GM12865 (cell line): ENCODE results near the gene HTR3D.
"Not testable (repeated sequence)": the region's sequence is repeated elsewhere in the genome, so short reads cannot be mapped to it uniquely, and the experiment has no call there.

Experiments
- DNase-seq: peaks from one replicate; pipeline ENCODE4 v3.0.0; 2010; ENCODE audit warnings: low read depth
- H3K4me3 ChIP-seq: 2 replicates; pipeline ENCODE4 v1.5.1; 2011; ENCODE audit warnings: mild to moderate bottlenecking, low read depth, low read length, control low read depth
- TF ChIP-seq, protein P1 (sequence below): IDR thresholded peaks from 2 replicates; pipeline ENCODE4 v1.5.1; 2011; ENCODE audit warnings: low read length, control low read depth, low read depth, inconsistent platforms; ENCODE audit not compliant: insufficient read depth; ENCODE audit errors: missing control alignments

HTR3D gene

DNA sequence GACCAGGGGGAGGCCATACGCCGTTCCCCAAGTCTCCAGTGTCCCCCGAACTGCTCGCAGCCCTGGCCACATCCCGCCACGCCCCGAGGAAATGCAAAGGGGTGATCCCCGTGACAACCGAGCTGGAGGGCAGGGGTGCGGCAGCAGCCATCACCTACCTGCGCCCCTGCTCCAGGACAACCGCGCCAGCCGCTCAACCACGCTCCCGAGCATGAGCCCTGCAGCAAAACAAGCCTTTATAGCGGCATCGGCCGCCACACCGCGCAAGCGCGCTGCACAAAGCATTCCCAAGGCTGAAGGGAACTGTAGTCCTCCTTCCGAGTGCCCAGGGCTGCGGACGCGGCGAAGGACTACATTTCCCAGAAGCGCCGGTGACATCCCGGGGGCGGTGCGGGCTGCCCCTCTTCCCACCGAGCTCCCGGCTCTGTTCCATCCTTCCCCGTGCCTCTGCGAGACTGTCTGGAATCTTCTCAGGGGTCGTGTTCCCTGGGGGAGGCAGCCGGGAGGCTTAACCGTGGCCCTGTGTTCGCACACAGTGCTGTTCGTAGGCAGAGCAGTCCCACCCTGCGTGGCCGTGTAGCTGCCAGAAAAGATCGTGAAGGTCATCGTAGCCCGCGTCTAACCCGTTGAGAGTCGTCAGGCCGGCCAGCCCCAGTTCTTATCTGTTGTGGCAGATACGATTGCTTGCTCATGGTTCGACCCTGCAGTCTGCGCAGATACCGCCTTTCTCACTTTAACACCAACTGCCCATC is 13.7 kb upstream of the HTR3D start, which contains the start of gene ABCC5:
ABCC5 (minus strand) TSS at position 213 of the 752 bp plus-strand sequence. CDS start 3,492 bp downstream, outside the sequence.
- peak; percentile 92 for DNase-seq
- TF ChIP-seq, protein P1, sequence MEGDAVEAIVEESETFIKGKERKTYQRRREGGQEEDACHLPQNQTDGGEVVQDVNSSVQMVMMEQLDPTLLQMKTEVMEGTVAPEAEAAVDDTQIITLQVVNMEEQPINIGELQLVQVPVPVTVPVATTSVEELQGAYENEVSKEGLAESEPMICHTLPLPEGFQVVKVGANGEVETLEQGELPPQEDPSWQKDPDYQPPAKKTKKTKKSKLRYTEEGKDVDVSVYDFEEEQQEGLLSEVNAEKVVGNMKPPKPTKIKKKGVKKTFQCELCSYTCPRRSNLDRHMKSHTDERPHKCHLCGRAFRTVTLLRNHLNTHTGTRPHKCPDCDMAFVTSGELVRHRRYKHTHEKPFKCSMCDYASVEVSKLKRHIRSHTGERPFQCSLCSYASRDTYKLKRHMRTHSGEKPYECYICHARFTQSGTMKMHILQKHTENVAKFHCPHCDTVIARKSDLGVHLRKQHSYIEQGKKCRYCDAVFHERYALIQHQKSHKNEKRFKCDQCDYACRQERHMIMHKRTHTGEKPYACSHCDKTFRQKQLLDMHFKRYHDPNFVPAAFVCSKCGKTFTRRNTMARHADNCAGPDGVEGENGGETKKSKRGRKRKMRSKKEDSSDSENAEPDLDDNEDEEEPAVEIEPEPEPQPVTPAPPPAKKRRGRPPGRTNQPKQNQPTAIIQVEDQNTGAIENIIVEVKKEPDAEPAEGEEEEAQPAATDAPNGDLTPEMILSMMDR = no peak
- peak within 1 kb of the TSS; percentile 98 for H3K4me3 ChIP-seq

DNA sequence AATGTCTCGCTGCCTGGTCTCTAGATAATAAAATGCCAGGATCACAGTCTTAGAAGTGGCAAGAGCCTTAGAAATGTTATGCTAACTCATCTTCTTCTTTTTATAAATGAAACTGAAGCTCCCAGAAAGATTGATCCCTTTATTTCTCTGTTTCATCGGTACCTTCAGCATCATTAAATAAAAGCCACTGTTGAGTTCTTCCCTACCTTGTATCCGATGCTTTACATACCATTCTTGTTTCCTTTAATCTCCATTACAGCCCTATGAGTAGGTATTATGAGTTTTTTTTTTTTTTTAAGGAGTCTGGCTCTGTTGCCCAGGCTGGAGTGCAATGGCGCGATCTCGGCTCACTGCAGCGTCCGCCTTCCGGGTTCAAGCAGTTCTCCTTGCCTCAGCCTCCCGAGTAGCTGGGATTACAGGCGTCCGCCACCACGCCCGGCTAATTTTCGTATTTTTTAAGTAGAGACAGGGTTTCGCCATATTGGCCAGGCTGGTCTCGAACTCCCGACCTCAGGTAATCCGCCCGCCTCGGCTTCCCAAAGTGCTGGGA is 13.0 kb upstream of the HTR3D start:
- DNase-seq = no peak
- TF ChIP-seq, protein P1 = no peak
- H3K4me3 ChIP-seq = peak overlapping the region; percentile 98

DNA sequence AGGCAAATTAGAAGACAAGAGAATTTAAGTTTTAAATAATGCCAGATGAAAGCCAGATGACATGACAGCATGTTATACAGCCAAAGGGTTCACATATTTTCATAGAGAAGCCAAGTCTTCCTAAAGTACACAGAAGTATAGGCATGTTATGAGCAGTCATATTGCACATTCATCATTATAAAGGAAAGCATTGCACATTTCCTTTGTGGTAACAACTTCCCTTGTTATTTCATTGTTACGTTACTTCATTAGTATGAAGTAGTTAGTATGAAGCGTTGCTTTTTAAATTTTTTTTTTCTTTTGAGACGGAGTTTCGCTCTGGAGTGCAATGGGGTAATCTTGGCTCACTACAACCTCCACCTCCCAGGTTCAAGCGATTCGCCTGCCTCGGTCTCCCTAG is 9.2 kb upstream of the HTR3D start:
- no peak overlapping the region for H3K4me3 ChIP-seq
- TF ChIP-seq, protein P1 = no peak
- no peak for DNase-seq

DNA sequence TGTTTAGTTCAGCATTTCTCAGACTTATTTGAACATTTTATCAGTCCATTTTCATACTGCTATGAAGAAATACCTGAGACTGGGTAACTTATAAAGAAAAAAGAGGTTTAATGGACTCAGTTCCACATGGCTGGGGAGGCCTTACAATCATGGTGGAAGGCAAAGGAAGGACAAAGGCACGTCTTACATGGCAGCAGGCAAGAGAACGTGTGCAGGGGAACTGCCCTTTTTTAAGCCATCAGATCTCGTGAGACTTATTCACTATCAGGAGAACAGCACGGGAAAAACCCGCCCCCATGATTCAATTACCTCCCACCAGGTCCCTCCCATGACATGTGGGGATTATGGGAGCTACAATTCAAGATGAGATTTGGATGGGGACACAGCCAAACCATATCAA is 6.3 kb upstream of the HTR3D start:
- H3K4me3 ChIP-seq, DNase-seq: not testable (repeated sequence)

DNA sequence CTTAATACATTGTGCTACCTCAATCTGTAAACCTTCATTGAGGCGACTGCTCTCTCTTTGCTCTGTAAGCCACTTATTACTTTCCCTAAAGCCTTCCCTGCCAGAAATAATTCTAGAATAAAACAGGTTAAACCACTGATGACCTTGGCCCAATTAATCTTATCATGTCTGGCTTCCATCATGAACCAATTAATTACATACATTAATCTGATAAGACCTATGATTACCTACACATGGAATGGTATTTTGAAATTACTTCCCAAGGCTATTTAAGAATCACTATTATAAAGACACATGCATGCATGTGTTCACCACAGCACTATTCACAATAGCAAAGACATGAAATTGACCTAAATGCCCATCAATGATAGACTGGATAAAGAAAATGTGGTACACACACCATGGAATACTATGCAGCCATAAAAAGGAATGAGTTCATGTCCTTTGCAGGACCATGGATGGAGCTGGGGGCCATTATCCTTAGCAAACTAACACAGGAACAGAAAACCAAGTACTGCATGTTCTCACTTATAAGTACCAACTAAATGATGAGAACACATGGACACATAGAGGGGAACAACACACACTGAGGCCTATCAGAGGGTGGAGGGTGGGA is 3.2 kb upstream of the HTR3D start:
- not testable (repeated sequence) for H3K4me3 ChIP-seq, DNase-seq

DNA sequence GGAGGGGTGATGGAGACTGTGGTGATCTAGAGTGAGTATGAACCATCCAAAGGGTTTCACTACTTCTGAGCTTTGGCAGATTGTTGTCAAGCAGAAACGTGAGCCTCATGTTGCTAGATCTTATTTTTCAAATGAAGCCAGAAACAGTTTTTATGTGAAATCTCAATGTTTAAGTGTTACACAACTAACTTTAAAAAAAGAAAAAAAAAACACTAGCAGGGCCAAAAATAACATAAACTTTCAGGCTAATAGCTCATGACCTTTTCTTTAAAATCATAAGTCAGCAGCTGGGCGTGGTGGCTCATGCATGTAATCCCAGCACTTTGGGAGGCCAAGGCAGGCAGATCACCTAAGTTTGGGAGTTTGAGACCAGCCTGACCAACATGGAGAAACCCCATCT is 2.1 kb upstream of the HTR3D start:
- H3K4me3 ChIP-seq = no peak overlapping the region
- no peak for DNase-seq
- TF ChIP-seq, protein P1 = no peak

DNA sequence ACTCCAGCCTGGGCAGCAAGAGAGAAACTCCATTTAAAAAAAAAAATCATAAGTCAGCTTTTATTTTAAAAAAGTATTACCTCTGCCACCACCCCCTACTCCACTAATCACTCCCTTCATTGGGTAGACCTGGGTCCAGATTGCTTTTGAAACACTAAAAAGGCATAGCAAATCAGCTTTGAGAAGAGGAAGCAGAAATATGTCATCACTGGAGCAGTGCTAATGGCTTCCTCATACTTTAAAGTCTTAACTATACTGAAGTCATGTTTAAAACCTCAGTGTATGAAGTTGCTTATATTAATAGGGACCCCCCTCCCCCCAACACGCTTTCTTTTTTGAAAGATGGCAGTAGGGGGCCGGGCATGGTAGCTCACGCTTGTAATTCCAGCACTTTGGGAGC is 1.0 kb upstream of the HTR3D start:
- TF ChIP-seq, protein P1 = no peak
- no peak for DNase-seq
- no peak overlapping the region for H3K4me3 ChIP-seq
